Keratinocyte (primary cell): ENCODE results near the gene CDC26. TPM values are rescaled to one million over a fixed set of nuclear protein-coding genes. Genes with fewer than 3 reads are reported as not detected.

Source experiments
- DNase-seq: peaks from one replicate; pipeline ENCODE4 v3.0.0-alpha.2; 2011; ENCODE audit warnings: low read depth, missing footprints, low spot score
- FAIRE-seq: peaks from 2 replicates; lab custom pipeline; 2011; peaks lifted over from hg19 to GRCh38; lab: Jason Lieb, UNC
- H2AFZ ChIP-seq: 2 replicates; pipeline ENCODE4 v1.6.0; 2012; ENCODE audit warnings: low read length, control low read depth, inconsistent platforms; ENCODE audit not compliant: control insufficient read depth
- H3K27ac ChIP-seq: 2 replicates; pipeline ENCODE4 v1.5.1; 2011; ENCODE audit warnings: low read length; ENCODE audit not compliant: control insufficient read depth, insufficient read depth
- H3K27me3 ChIP-seq: 3 replicates; pipeline ENCODE4 v1.6.0; 2011; ENCODE audit warnings: low read length; ENCODE audit not compliant: control insufficient read depth, insufficient read depth; ENCODE audit errors: extremely low read depth
- H3K36me3 ChIP-seq, 2 experiments: 2 replicates in 1 of 2; 3 replicates in 1 of 2; pipeline ENCODE4 v1.5.1; 2011; ENCODE audit warnings: low read length in 2 of 2, mild to moderate bottlenecking in 1 of 2; ENCODE audit not compliant: control insufficient read depth in 2 of 2, insufficient read depth in 2 of 2; ENCODE audit errors: extremely low read depth in 1 of 2
- H3K4me1 ChIP-seq: 3 replicates; pipeline ENCODE4 v1.5.1; 2011; ENCODE audit warnings: low read length; ENCODE audit not compliant: control insufficient read depth, insufficient read depth; ENCODE audit errors: extremely low read depth
- H3K4me2 ChIP-seq: 3 replicates; pipeline ENCODE4 v1.6.0; 2011; ENCODE audit warnings: low read depth, low read length; ENCODE audit not compliant: control insufficient read depth, insufficient read depth; ENCODE audit errors: extremely low read depth
- H3K4me3 ChIP-seq, 3 experiments: fragments of 200-600 bp in 1 of 3; sonication (generic) in 1 of 3; 2 replicates in 2 of 3; 3 replicates in 1 of 3; pipeline ENCODE4 v1.5.1; 2011 to 2016; ENCODE audit warnings: low read length in 3 of 3, mild to moderate bottlenecking in 3 of 3, control low read depth in 2 of 3, inconsistent platforms in 1 of 3, low read depth in 1 of 3, mixed read lengths in 1 of 3, mixed run types in 1 of 3, moderate library complexity in 1 of 3; ENCODE audit not compliant: control insufficient read depth in 2 of 3, insufficient read depth in 2 of 3; ENCODE audit errors: extremely low read depth in 1 of 3
- H3K79me2 ChIP-seq: 2 replicates; pipeline ENCODE4 v1.6.0; 2012; ENCODE audit warnings: low read length; ENCODE audit not compliant: control insufficient read depth, insufficient read depth
- H3K9ac ChIP-seq: 3 replicates; pipeline ENCODE4 v1.6.0; 2011; ENCODE audit warnings: low read length; ENCODE audit not compliant: control insufficient read depth, insufficient read depth; ENCODE audit errors: extremely low read depth
- H3K9me1 ChIP-seq: 3 replicates; pipeline ENCODE4 v1.6.0; 2011; ENCODE audit warnings: low read length; ENCODE audit not compliant: control insufficient read depth, insufficient read depth; ENCODE audit errors: extremely low read depth
- H3K9me3 ChIP-seq: 2 replicates; pipeline ENCODE4 v1.5.1; 2012; ENCODE audit warnings: low read depth, low read length; ENCODE audit not compliant: control insufficient read depth
- H4K20me1 ChIP-seq: 3 replicates; pipeline ENCODE4 v1.6.0; 2011; ENCODE audit warnings: low read length; ENCODE audit not compliant: control insufficient read depth, insufficient read depth; ENCODE audit errors: extremely low read depth
- CTCF ChIP-seq, 3 experiments: IDR thresholded peaks in 1 of 3; conservative IDR thresholded peaks in 1 of 3; optimal IDR thresholded peaks in 1 of 3; 2 replicates in 2 of 3; 3 replicates in 1 of 3; pipeline versions ENCODE3 to v1.5.1; 2011; ENCODE audit warnings: low read length in 3 of 3, mild to moderate bottlenecking in 3 of 3, moderate library complexity in 2 of 3, control low read depth in 1 of 3, inconsistent platforms in 1 of 3; ENCODE audit not compliant: insufficient read depth in 2 of 3; ENCODE audit errors: extremely low read depth in 1 of 3
- EZH2 ChIP-seq: IDR thresholded peaks from one replicate; pipeline ENCODE4 v1.6.1; 2012; ENCODE audit warnings: inconsistent platforms, mild to moderate bottlenecking, low read length, moderate library complexity
- dilution Hi-C: fragments of 300-500 bp; cut with MboI; formaldehyde crosslinking; loops from one replicate; pipeline ENCODE4 v1.7.0; 2020; ENCODE audit warnings: low sequenced_read_pairs; ENCODE audit not compliant: extremely low pct_ligation_motif_present
- polyA plus RNA-seq, 5 experiments: library from polyadenylated mRNA; depleted of rRNA in 3 of 5; stranded (reverse) in 3 of 5; stranded (forward) in 1 of 5; unstranded in 1 of 5; fragments of >200 nt; gene quantifications; 1 replicate in 1 of 5; 2 replicates in 3 of 5; 3 replicates in 1 of 5; pipeline versions ENCODE4 v1.2.1 to v1.2.3, GENCODE V29; 2011 to 2012; ENCODE audit warnings: missing spikeins in 2 of 5, low read depth in 1 of 5, low replicate concordance in 1 of 5

Gene CDC26
- polyA plus RNA-seq, 1 donor (not counting 4 experiments of a cell fraction or from before 2014, with no cell fraction given) = 56.8 TPM

GRCh38 chr9:113278840-113279239 is 3.5 kb upstream of the CDC26 start:
- no peak for TF ChIP-seq EZH2
- TF ChIP-seq CTCF (optimal IDR thresholded peaks at IDR 0.05 in 1 of 3, IDR thresholded peaks at IDR 0.05 in 1 of 3, conservative IDR thresholded peaks at IDR 0.05 in 1 of 3; ENCODE audit: extremely low read depth in 1 of 3, insufficient read depth in 2 of 3, low read length in 3 of 3) = no peak
- DNase-seq (no peak), FAIRE-seq (no peak)
- H3K4me2 ChIP-seq = no peak overlapping the region
- H3K9me1 ChIP-seq = no peaks in the 10 kb centered on the region
- H3K27ac ChIP-seq = no peak overlapping the region
- H2AFZ ChIP-seq = no peak overlapping the region
- H3K36me3 ChIP-seq = peaks cover 29% of the 10 kb centered on the region in 2 experiments
- dilution Hi-C loops = no loop called here
- no peak overlapping the region for H3K4me3 ChIP-seq
- H3K27me3 ChIP-seq = no peaks in the 10 kb centered on the region
- no peak overlapping the region for H3K9ac ChIP-seq
- H3K4me1 ChIP-seq = peaks cover 4% of the 10 kb centered on the region
- H3K9me3 ChIP-seq = no peaks in the 10 kb centered on the region
- H3K79me2 ChIP-seq = peaks cover 30% of the 10 kb centered on the region
- no peaks in the 10 kb centered on the region for H4K20me1 ChIP-seq

- H3K9ac ChIP-seq = peak overlapping the region; percentile 97
- H3K36me3 ChIP-seq = peaks cover 17 to 35% of the 10 kb centered on the region in 2 experiments
- dilution Hi-C loops = no loop called here
- H3K9me1 ChIP-seq = no peaks in the 10 kb centered on the region
- H3K4me3 ChIP-seq = peak overlapping the region; percentile 64 to 99 (median 99)
- DNase-seq = no peak
- peak overlapping the region; percentile 80 for H3K4me2 ChIP-seq
- H2AFZ ChIP-seq = peak overlapping the region; percentile 91
- peaks cover 4% of the 10 kb centered on the region for H3K4me1 ChIP-seq
- H3K27me3 ChIP-seq = no peaks in the 10 kb centered on the region
- H4K20me1 ChIP-seq = no peaks in the 10 kb centered on the region
- TF ChIP-seq EZH2 = no peak
- TF ChIP-seq CTCF (optimal IDR thresholded peaks at IDR 0.05 in 1 of 3, IDR thresholded peaks at IDR 0.05 in 1 of 3, conservative IDR thresholded peaks at IDR 0.05 in 1 of 3; ENCODE audit: extremely low read depth in 1 of 3, insufficient read depth in 2 of 3, low read length in 3 of 3) = peak; percentile 14 to 59 (median 49)
- H3K27ac ChIP-seq = peak overlapping the region; percentile 97
- peaks cover 29% of the 10 kb centered on the region for H3K79me2 ChIP-seq
- no peaks in the 10 kb centered on the region for H3K9me3 ChIP-seq
- no peak for FAIRE-seq
These were observed 757 bp downstream of the CDC26 start for GRCh38 chr9:113274474-113275156.
